Activated T-cell treated with anti-CD3 and anti-CD28 coated beads for 1 hour (primary cell): ENCODE results near the gene AGRP.

Experiments used
- DNase-seq: peaks from one replicate; pipeline ENCODE4 v3.0.0-alpha.2; 2020; ENCODE audit warnings: low read depth

The AGRP gene

DNA sequence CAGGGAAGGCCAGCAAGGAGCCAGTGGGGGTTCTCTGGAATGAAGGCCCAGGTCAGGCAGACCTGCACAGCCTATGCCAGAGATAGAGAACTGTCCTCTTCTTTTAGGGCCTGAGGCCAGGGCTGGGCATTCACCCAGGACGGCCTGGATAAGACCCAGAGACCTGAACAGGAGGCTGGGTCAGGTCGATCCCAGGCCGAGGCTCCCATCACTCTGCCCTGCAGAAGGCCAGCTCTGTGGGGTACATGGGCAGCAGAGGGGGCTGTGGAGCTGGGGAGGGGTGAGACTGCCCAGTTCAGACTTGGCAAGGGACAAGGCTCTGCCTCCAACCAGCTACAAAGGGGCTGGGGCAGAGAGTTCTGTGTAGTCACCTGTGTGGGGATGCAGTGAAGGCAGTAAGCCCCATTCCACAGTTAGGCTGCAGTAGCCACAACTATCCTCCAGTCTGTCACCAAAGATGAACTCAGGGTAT is 37.9 kb downstream of the AGRP start:
- DNase-seq, result no peak

DNA sequence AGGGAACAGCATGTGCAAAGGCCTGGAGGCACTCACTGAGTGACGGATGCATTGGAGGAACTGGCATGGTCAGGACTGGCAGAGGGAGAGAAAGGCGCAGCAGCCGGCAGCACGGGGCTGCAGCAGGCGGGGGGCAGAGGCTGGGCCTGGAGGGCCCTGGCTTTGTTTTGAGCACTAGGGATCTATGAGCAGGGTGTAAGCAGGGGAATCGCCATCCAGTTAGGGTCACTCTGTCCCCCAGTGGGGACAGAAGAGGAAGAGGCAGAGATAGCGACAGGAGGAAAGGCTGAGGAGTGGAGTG is 38.3 kb downstream of the AGRP start:
- DNase-seq, result no peak

DNA sequence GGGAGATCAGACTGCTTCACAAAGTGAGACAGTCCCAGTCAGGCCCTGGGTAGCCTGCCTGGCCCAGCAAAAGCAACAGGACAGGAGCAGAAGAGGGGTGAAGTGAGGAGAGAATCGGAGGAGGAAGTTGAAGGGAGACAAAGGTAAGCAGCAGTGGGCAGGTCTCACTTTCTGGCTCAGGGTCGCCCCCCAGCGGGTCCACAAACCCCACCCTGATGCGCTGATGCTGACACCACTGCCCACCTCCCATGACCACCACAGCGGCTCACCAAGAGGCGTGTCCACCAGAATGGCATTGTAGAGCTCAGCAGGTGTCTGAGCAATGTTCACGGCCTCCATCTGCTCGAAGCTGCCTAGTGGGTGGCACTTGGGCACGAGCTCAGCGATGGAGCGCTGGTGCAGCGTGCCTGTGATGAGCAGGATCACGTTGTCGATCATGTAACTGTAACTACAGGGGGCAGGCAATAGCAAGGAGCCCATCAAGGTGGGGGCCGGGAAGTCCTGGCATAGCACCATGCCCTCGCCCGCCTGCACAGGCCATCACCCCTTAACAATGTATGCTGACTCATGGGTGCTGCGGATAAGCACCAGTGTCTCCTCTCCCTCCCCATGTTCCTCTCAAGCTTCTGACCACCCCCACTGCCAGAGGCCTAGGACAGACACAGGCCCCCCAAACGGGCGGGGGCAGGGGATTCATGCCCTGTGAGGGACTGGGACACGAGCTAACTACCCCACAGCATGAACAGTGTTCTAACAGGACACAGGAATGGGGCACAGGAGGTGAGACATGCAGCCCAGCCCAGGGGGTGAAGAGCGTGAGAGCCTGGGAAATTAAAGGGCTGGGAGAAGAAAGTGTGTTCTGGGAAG is 38.9 kb downstream of the AGRP start:
- DNase-seq, result no peak

DNA sequence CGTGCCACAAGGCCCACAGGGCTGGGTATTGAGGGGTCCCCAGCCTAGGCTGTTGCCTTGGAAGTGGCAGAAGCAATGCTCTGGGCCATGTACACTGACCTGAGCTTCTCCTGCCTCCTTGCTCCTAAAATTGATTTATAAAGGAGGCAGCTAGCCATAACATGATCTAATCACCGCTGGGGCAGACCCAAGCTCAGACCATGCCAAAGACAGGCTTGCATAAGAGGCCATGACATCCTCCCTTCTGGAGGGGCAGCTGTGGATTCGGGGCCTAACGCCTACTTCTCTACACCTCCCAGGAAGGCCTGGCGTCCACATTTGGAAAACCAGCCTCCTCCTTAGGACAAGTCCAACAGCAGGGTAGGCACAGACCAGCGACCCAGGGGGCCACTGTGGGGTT is 40.1 kb downstream of the AGRP start:
- DNase-seq, result no peak

DNA sequence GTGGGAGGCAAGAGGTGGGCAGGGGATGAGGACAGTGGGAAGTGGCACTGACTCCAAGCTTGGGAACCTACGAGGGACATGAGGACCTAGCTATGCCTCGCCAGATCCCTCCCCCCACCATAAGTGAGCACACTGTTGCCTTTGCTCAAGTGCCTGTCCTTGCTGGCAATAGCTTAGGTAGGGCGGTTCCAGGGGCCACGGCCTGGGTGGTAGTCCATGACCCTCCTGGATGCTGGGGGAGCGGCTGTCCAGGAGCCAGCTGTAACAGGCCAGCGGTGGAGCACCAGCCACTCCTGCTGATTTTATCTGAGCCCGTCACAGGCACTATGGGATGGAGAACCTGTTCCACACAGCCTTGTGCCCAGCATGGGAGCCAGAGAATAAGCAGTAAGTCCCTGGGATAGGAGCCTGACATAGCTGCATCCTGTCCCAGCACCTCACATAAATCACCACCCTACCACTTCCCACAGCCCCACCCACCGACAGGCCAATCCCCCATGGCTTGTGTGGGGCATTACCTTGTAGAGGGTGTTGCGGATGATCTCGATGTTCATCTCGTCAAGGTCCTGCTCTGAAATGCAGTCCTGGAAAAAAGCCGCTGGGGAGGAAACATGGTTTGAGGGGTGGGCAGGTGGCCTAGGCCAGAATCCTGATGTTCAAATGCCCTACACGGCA is 40.6 kb downstream of the AGRP start:
- no peak for DNase-seq

DNA sequence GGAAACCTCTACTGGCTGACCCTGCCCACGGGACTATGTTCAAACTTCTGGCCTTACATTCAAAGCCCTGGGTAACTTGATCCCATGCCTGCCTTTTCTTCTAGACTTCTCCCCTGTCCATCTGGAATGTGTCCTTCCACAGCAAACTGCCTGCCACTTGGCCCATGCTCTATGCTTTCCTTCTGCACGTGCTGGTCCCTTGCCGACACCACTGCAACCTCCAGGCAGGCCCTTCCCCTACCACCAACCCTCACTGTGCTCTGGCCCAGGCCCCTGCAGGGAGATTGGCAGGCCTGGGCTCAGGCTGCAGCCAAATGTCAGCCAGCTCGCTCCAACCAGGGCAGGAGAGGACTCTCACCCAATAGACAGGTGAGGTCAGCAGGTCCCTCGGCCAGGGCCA is 41.4 kb downstream of the AGRP start:
- DNase-seq, result no peak

DNA sequence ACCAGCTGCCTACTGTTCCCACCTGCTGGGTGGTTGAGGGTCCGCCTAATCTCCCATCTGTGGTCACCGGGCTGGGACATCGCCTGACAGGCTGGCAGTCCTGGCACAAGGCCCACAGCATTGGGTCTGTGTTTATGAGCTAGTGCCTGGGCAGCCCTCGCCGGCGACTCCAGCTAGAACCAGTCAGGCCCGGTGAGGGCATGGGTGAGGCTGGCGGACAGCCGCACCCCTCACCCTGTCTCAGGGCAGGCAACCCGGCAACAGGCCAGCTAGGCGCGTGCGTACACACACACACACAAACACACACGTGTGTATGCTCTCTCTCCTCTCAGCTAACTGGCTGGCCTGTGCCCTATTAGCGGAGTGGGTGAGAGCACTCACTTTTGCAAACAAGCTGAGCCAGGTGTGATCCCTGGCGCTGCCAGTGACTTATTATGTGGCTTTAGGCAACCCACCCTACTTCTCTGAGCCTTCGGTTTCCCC is 42.0 kb downstream of the AGRP start:
- DNase-seq, result no peak

DNA sequence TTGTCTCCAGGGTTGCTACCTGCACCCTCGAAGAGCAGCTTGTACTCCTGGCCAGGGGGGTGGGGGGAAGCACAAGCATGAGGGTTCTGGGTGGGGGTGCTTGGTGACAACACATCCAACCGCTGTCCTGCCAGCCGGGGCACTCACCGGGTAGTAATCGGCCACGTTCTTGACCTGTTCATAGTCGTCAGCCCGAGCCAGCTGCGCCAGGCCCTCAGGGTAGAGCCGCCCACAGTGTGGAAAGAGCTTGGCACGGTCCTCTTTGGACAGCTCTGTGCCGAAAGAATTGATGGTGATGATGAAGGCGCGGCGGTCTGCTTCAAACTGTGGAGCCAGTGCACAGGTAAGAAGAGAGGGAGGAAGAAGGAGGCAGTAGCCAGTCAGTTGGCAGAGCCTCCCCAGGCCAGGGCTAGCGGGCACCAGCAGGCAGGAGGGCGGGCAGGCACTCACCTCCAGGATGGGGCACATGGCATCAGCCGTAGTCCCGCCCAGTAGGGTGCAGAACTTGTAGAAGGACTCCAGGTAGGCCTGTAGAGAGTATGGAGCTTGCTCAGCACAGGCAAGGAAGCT is 44.4 kb downstream of the AGRP start:
- DNase-seq, result no peak

DNA sequence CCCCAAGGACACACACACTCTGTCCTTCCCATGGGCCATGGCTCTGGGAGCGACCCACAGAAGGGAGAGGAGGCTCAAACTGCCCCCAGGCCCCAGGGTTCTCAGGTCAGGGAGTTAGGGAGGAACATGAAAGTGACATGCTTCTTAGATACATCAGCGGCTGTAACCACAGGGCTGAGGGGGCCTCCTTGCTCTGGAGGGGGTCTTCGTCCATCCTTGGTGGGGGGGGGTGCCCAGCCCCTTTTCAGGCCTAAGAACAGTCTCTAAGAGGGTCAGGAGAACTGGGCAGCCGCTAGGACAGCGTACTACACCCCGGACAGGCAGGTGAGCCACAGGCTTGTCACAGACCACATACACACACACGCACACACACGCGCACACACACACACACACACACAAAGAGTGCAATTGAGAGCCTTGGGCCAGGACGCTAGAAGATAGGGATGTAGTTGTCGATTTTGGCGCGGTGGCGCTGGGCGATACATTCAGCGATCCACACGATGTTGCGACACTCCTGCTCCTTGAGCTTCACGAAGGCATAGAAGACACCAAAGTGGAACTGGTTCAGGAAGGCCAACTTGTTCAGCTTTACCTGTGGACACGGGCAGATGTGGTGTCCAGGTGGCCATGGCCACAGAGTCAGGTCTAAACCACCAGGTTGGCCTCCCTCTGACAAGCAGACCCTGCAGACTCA is 45.1 kb downstream of the AGRP start:
- DNase-seq, result no peak

DNA sequence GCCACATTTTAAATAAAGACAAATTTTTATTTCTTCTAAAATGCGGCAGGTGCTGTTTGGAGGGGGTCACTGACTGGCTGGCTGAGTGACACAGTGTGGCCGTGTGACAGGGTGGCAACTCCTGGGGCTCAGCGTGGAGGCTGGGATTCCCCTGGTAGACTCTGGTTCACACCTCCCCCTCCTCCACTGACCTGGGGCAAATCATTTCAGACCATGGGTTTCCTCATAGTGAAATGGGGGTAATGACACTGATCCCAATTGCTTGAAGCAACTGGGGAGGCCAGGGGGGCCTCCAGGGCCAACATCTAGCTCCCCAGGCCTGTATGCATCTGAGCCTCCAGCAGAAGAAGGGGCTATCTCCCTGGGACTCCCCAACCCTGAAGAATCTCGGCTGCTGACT is 45.8 kb downstream of the AGRP start:
- DNase-seq, result no peak

DNA sequence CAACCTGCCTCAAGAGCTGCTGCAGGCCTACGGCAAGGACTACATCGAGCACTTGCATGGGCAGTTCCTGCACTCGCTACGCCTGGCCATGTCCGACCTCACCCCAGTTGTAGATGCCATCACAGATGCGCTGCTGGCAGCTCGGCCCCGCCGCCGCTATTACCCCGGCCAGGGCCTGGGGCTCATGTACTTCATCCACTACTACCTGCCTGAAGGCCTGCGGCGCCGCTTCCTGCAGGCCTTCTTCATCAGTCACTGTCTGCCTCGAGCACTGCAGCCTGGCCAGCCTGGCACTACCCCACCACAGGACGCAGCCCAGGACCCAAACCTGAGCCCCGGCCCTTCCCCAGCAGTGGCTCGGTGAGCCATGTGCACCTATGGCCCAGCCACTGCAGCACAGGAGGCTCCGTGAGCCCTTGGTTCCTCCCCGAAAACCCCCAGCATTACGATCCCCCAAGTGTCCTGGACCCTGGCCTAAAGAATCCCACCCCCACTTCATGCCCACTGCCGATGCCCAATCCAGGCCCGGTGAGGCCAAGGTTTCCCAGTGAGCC is 46.6 kb downstream of the AGRP start:
- no peak for DNase-seq

DNA sequence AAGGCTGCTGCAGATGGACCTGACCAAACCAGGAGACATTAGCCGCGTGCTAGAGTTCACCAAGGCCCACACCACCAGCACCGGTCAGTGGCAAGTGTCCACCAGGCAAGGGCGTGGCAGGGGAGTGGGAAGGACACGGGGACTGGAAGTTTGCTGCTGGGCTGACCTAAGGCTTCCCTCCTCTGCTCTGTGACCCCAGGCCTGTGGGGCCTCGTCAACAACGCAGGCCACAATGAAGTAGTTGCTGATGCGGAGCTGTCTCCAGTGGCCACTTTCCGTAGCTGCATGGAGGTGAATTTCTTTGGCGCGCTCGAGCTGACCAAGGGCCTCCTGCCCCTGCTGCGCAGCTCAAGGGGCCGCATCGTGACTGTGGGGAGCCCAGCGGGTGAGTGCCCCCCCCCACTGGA is 47.6 kb downstream of the AGRP start:
- DNase-seq, result no peak

DNA sequence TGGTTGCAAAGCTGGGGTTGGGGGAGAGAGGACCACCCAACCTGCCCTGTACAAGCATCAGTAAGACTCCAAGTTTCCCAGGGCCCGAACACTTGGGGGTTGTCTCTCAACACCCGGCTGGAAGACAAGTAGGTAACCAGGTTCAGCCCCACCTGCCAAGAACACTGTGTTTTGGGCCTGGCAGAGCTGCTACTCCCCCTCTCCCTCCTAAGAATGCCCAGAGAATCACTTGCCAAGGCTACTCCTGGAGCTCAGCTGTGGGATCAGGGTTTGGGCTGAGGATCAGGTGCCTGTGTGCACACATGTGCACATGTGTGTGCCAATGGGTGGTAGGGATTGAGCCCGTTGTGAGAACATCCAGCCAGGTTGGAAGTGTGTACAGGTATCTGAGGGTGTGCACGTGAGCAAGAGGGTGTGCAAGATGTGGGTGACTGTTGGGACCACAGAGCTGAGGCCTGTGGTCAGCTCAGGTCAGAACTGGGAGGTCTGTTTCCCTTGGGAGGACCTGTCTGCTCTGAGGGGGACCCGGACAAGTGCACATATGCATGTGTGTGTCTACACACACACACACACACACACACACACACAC is 50.1 kb downstream of the AGRP start:
- no peak for DNase-seq
